ENCODE results near the gene E2F2.

GRCh38 chr1:23496490-23497181, 34.4 kb downstream of the E2F2 start:
- TF ChIP-seq, protein P1, sequence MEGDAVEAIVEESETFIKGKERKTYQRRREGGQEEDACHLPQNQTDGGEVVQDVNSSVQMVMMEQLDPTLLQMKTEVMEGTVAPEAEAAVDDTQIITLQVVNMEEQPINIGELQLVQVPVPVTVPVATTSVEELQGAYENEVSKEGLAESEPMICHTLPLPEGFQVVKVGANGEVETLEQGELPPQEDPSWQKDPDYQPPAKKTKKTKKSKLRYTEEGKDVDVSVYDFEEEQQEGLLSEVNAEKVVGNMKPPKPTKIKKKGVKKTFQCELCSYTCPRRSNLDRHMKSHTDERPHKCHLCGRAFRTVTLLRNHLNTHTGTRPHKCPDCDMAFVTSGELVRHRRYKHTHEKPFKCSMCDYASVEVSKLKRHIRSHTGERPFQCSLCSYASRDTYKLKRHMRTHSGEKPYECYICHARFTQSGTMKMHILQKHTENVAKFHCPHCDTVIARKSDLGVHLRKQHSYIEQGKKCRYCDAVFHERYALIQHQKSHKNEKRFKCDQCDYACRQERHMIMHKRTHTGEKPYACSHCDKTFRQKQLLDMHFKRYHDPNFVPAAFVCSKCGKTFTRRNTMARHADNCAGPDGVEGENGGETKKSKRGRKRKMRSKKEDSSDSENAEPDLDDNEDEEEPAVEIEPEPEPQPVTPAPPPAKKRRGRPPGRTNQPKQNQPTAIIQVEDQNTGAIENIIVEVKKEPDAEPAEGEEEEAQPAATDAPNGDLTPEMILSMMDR (IDR thresholded peaks at IDR 0.05), result no peak
- no peak for TF ChIP-seq POLR2A (IDR thresholded peaks at IDR 0.05)

Data from heart left ventricle (tissue), 13 donors.